Coronary artery (tissue), 2 donors: ENCODE data around the gene KNDC1.

Experiments
- DNase-seq: peaks from one replicate; pipeline ENCODE4 v3.0.0-alpha.2; 2017; ENCODE audit warnings: low spot score
- H3K27ac ChIP-seq, 2 donors: fragments of 200-600 bp; sonication (generic); one replicate each; pipeline ENCODE4 v1.5.1; 2016 to 2019
- H3K4me3 ChIP-seq: fragments of 200-600 bp; sonication (generic); 2 replicates; pipeline ENCODE4 v1.5.1; 2016; ENCODE audit warnings: mild to moderate bottlenecking, moderate library complexity
- TF ChIP-seq, protein P1 (sequence below): fragments of 200-600 bp; sonication (generic); IDR thresholded peaks from one replicate; pipeline ENCODE4 v1.5.1; 2019; ENCODE audit warnings: antibody characterized with exemption

KNDC1 gene

GRCh38 chr10:133258066-133258817 lies 98.2 kb downstream of the KNDC1 start:
- TF ChIP-seq, protein P1, sequence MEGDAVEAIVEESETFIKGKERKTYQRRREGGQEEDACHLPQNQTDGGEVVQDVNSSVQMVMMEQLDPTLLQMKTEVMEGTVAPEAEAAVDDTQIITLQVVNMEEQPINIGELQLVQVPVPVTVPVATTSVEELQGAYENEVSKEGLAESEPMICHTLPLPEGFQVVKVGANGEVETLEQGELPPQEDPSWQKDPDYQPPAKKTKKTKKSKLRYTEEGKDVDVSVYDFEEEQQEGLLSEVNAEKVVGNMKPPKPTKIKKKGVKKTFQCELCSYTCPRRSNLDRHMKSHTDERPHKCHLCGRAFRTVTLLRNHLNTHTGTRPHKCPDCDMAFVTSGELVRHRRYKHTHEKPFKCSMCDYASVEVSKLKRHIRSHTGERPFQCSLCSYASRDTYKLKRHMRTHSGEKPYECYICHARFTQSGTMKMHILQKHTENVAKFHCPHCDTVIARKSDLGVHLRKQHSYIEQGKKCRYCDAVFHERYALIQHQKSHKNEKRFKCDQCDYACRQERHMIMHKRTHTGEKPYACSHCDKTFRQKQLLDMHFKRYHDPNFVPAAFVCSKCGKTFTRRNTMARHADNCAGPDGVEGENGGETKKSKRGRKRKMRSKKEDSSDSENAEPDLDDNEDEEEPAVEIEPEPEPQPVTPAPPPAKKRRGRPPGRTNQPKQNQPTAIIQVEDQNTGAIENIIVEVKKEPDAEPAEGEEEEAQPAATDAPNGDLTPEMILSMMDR = no peak
- peak overlapping the region; percentile 34 to 82 for H3K27ac ChIP-seq
- H3K4me3 ChIP-seq = no peak overlapping the region
- DNase-seq = no peak

DNA sequence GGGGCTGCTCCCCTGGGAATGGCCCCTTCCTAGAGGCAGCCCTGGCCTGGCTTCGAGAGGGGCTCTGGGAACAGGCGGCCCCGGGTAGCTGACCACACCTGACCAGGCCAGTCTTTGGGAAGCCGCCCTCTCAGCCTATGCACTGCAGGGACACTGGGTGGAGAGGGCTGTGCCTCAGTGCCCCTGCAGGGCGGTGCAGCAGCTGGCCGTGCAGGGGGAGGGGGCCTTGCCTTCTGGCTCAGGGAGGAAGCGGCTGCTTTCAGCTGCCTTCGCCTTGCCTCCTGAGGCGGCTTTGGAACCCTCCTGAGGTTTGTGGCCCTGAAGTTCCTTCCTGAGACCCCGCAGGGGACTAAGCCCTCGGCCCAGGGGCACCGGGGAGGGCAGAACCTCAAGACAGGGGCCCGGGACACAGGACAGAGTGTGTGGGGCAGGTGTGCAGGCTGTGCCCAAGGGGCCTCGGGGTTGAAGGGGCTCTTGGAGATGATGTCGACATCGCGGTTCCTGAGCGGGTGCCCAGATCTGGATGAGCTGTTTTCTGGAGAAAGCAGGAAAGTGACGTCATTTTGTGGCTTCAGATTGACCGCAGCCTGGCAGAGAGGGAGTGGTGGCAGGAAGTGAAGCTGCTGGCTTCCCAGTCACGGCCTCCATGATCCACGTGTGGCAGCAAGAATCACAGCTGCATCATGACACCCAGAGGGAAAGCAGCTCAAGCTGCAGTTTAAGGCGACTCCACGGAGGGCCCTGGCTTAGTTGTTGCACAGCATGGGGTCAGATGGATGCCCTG lies 99.0 kb downstream of the KNDC1 start:
- no peak overlapping the region for H3K4me3 ChIP-seq
- DNase-seq = peak; percentile 90

DNA sequence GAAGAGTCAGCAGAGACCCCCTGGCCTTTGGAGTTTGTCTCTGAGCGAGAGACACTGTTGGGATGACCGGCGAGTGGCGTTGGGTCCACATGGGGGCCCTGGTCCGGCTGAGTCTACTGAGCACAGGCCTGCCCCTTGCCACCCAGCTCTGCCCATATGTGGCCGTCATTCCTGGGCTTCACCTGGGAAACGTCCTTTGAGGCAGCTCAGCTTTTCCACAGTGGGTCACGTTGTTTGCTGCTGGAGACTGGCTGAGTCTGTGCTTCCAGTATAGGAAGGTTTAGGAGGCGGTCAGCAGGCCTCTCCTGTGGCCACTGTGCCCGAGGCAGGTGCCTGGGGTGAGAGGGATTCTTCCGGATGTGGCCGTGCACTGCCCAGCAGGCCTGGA lies 99.6 kb downstream of the KNDC1 start:
- Histone ChIP-seq H3K27ac (peak overlapping the region in 1 of 2 donors; percentile 82), H3K4me3 (no peak overlapping the region)
- DNase-seq = no peak
- TF ChIP-seq, protein P1 = no peak

More for the DNA sequence above, 99.0 kb downstream of the KNDC1 start:
- peak overlapping the region; percentile 34 to 82 for H3K27ac ChIP-seq
- TF ChIP-seq, protein P1 = no peak

GRCh38 chr10:133260895-133261725 lies 101.1 kb downstream of the KNDC1 start:
- TF ChIP-seq, protein P1 = no peak
- peak; percentile 84 for DNase-seq
- Histone ChIP-seq H3K27ac (peak overlapping the region; percentile 84 to 90), H3K4me3 (peak overlapping the region; percentile 87)

GRCh38 chr10:133261726-133262325 lies 101.8 kb downstream of the KNDC1 start:
- peak; percentile 87 for DNase-seq
- Histone ChIP-seq H3K27ac (peak overlapping the region; percentile 84 to 90), H3K4me3 (peak overlapping the region; percentile 87)
- TF ChIP-seq, protein P1 = no peak

GRCh38 chr10:133262696-133263095 lies 102.7 kb downstream of the KNDC1 start:
- Histone ChIP-seq H3K4me3 (peak overlapping the region; percentile 87), H3K27ac (no peak overlapping the region)
- no peak for DNase-seq
- TF ChIP-seq, protein P1 = no peak
